K562 (cell line): ENCODE measurements around the gene TDRD9. TPM values are rescaled to one million over a fixed set of nuclear protein-coding genes. Genes with fewer than 3 reads are reported as not detected.

Source experiments
- ATAC-seq: fragments of 200-7000 bp; cut with Tn5 transposase; 3 replicates; pipeline ENCODE4 v1.9.1; 2020; ENCODE audit warnings: moderate library complexity
- BruUV-seq: library from RNA; stranded (reverse); fragments of 400-500 nt; replicated peaks from 2 replicates; lab custom pipeline; 2021; lab: Mats Ljungman, UMichigan
- CTCF ChIA-PET: fragments of 300-600 bp; formaldehyde crosslinking; extraction: SDS; loops from one replicate; lab custom pipeline; 2021; ENCODE audit warnings: low intra/inter-chr PET ratio; lab: Yijun Ruan, JAX
- POLR2A ChIA-PET: fragments of 300-600, 350-650 bp; sonication (Branson Sonifier 250); formaldehyde crosslinking; extraction: SDS; loops from one replicate; lab custom pipeline; 2021; ENCODE audit warnings: antibody characterized with exemption, inconsistent platforms; lab: Yijun Ruan, JAX
- DNase-seq, 4 experiments: peaks; one replicate each; pipeline versions ENCODE4 v3.0.0 to v3.0.0-alpha.2; 2011 to 2018; ENCODE audit warnings: low spot score in 3 of 4, mixed read lengths in 3 of 4; ENCODE audit errors: extremely low read depth in 1 of 4
- FAIRE-seq: peaks from 2 replicates; lab custom pipeline; 2011; peaks lifted over from hg19 to GRCh38; lab: Jason Lieb, UNC
- H2AFZ ChIP-seq: 2 replicates; pipeline ENCODE4 v1.6.0; 2011; ENCODE audit warnings: low read depth, low read length, control low read depth, inconsistent platforms
- H3K27ac ChIP-seq: fragments of 200-600 bp; 3 replicates; pipeline ENCODE4 v1.8.0; 2011; ENCODE audit warnings: low read depth, mild to moderate bottlenecking, control low read depth, inconsistent platforms, low read length, moderate library complexity, mixed read lengths; ENCODE audit errors: extremely low read depth
- H3K27me3 ChIP-seq, 2 experiments: fragments of 300-600 bp in 1 of 2; 2 replicates in 1 of 2; 3 replicates in 1 of 2; pipeline versions ENCODE4 v1.6.0 to v1.8.0; 2011; ENCODE audit warnings: inconsistent platforms in 2 of 2, low read length in 2 of 2, mild to moderate bottlenecking in 1 of 2, mixed read lengths in 1 of 2, moderate library complexity in 1 of 2; ENCODE audit not compliant: control insufficient read depth in 2 of 2, insufficient read depth in 2 of 2
- H3K36me3 ChIP-seq: fragments of 300-600 bp; 3 replicates; pipeline ENCODE4 v1.8.0; 2011; ENCODE audit warnings: mild to moderate bottlenecking, low read length, inconsistent platforms; ENCODE audit not compliant: control insufficient read depth, insufficient read depth
- H3K4me1 ChIP-seq, 2 experiments: fragments of 200-600 bp in 1 of 2; replicated peaks in 1 of 2; 2 replicates in 1 of 2; 3 replicates in 1 of 2; pipeline versions ENCODE4 v1.5.1 to v1.8.0; 2011; ENCODE audit warnings: inconsistent platforms in 2 of 2, low read length in 2 of 2, mild to moderate bottlenecking in 1 of 2, mixed read lengths in 1 of 2, moderate library complexity in 1 of 2; ENCODE audit not compliant: control insufficient read depth in 2 of 2, insufficient read depth in 2 of 2
- H3K4me2 ChIP-seq: 2 replicates; pipeline ENCODE4 v1.6.1; 2011; ENCODE audit warnings: low read length, control low read depth, inconsistent platforms, mixed read lengths; ENCODE audit not compliant: insufficient read depth
- H3K4me3 ChIP-seq: fragments of 200-600 bp; sonication (generic), shearing (Covaris generic); 2 replicates; pipeline ENCODE4 v1.5.1; 2016; ENCODE audit warnings: control low read depth, inconsistent platforms
- H3K79me2 ChIP-seq: fragments of 200-600 bp; 3 replicates; pipeline ENCODE4 v1.8.0; 2011; ENCODE audit warnings: low read length, inconsistent platforms; ENCODE audit not compliant: control insufficient read depth, insufficient read depth
- H3K9ac ChIP-seq, 2 experiments: 2 replicates each; pipeline versions ENCODE4 v1.6.0 to v1.6.1; 2011; ENCODE audit warnings: low read depth in 2 of 2, low read length in 2 of 2, control low read depth in 1 of 2, inconsistent platforms in 1 of 2, mild to moderate bottlenecking in 1 of 2, mixed read lengths in 1 of 2; ENCODE audit not compliant: insufficient read depth in 1 of 2
- H3K9me1 ChIP-seq: one replicate; pipeline ENCODE4 v1.6.0; 2011; ENCODE audit warnings: inconsistent platforms, mild to moderate bottlenecking, low read length, moderate library complexity; ENCODE audit not compliant: control insufficient read depth, insufficient read depth
- H3K9me3 ChIP-seq: replicated peaks from 2 replicates; pipeline ENCODE4 v1.5.1; 2011; ENCODE audit warnings: low read depth, low read length, inconsistent platforms; ENCODE audit not compliant: control insufficient read depth, insufficient read depth
- H4K20me1 ChIP-seq: replicated peaks from 2 replicates; pipeline ENCODE4 v1.6.1; 2011; ENCODE audit warnings: low read length, inconsistent platforms, mixed read lengths; ENCODE audit not compliant: control insufficient read depth, insufficient read depth
- BRD4 ChIP-seq: fragments of 200-600 bp; sonication (generic); IDR thresholded peaks from 2 replicates; pipeline ENCODE4 v1.6.1; 2017; ENCODE audit warnings: inconsistent platforms
- EP400 ChIP-seq: fragments of 450-650 bp; IDR thresholded peaks from 2 replicates; pipeline ENCODE4 v1.6.1; 2017; ENCODE audit warnings: antibody characterized with exemption, mild to moderate bottlenecking, moderate library complexity
- FOXO4 ChIP-seq: fragments of 450-650 bp; formaldehyde crosslinking; IDR thresholded peaks from 2 replicates; pipeline ENCODE4 v1.4.0; 2020; ENCODE audit warnings: mild to moderate bottlenecking, moderate library complexity
- GATA2 ChIP-seq: sonication (generic); formaldehyde crosslinking; IDR thresholded peaks from 2 replicates; pipeline ENCODE4 v1.4.0; 2020; ENCODE audit warnings: mild to moderate bottlenecking, missing genetic modification reagents
- HNRNPH1 ChIP-seq: fragments of 200-400 bp; formaldehyde crosslinking; optimal IDR thresholded peaks from 2 replicates; pipeline ENCODE3; 2017; ENCODE audit warnings: low read depth, mild to moderate bottlenecking, low read length, moderate library complexity
- JUNB ChIP-seq: fragments of 450-650 bp; formaldehyde crosslinking; conservative IDR thresholded peaks from 2 replicates; pipeline ENCODE4 v1.4.0; 2020; ENCODE audit warnings: mild to moderate bottlenecking
- KLF6 ChIP-seq: fragments of 250-450 bp; sonication (Bioruptor Pico); IDR thresholded peaks from 2 replicates; pipeline ENCODE4 v1.4.0; 2020; ENCODE audit warnings: mild to moderate bottlenecking, moderate library complexity, borderline replicate concordance
- RBM34 ChIP-seq: fragments of 200-400 bp; formaldehyde crosslinking; IDR thresholded peaks from 2 replicates; pipeline ENCODE4 v1.6.1; 2018; ENCODE audit warnings: low read length, borderline replicate concordance; ENCODE audit not compliant: insufficient read depth
- RHOXF2B ChIP-seq: fragments of 250-450 bp; sonication (Bioruptor Pico); conservative IDR thresholded peaks from 2 replicates; pipeline ENCODE4 v1.5.1; 2021
- SRSF9 ChIP-seq: fragments of 200-400 bp; formaldehyde crosslinking; IDR thresholded peaks from 2 replicates; pipeline ENCODE4 v1.6.1; 2017; ENCODE audit warnings: low read depth, low read length, borderline replicate concordance
- TRIM24 ChIP-seq, 2 experiments: fragments of 450-650 bp; IDR thresholded peaks; 2 replicates each; pipeline ENCODE4 v1.6.1; 2016
- ZFP30 ChIP-seq: fragments of 250-450 bp; sonication (Bioruptor Pico); IDR thresholded peaks from 2 replicates; pipeline ENCODE4 v1.8.0; 2022; ENCODE audit warnings: moderate library complexity, mild to moderate bottlenecking, inconsistent platforms, borderline replicate concordance
- ZNF197 ChIP-seq: fragments of 200-800 bp; sonication (Bioruptor generic); IDR thresholded peaks from 2 replicates; pipeline ENCODE4 v1.6.1; 2016; ENCODE audit warnings: low read depth, missing genetic modification characterization, missing compliant biosample characterization
- ZNF79 ChIP-seq: fragments of 250-450 bp; sonication (Bioruptor Pico); IDR thresholded peaks from 2 replicates; pipeline ENCODE4 v1.4.0; 2020; ENCODE audit warnings: low read depth, mild to moderate bottlenecking, moderate library complexity
- WGBS: fragments of 100-300 bp; shearing (Covaris generic); methylation state at CpG from one replicate; pipeline ENCODE4 v1.1.6; 2016; ENCODE audit warnings: low coverage, mixed read lengths; ENCODE audit not compliant: insufficient coverage; ENCODE audit errors: missing lambda C conversion rate; 5-methylcytosine and 5-hydroxymethylcytosine counted together
- in situ Hi-C: fragments of 300-500 bp; cut with MboI; formaldehyde crosslinking; loops from 4 replicates; pipeline ENCODE4 v1.15.0; 2018; ENCODE audit warnings: inconsistent platforms, mixed read lengths
- intact Hi-C: fragments of 100-400 bp; cut with micrococcal nuclease; formaldehyde crosslinking; loops from 2 replicates; pipeline ENCODE4 v1.14.2; 2022
- polyA plus RNA-seq, 8 experiments: library from polyadenylated mRNA; depleted of rRNA in 4 of 8; stranded (reverse) in 5 of 8; unstranded in 3 of 8; fragments of >200 nt; fragmentation: Nextera tagmentation in 2 of 8; fragmentation: Illumina TruSeq in 1 of 8; extraction: Ambion mirVana in 2 of 8; extraction: Trizol in 1 of 8; gene quantifications; 2 replicates each; pipeline versions ENCODE4 v1.2.1 to v1.2.3, GENCODE V29; 2011 to 2014; ENCODE audit warnings: inconsistent platforms in 1 of 8, missing spikeins in 1 of 8
- total RNA-seq, 7 experiments: library from RNA; depleted of rRNA in 6 of 7; stranded (reverse); fragments of >200 nt in 6 of 7; fragmentation: Illumina TruSeq in 2 of 7; extraction: Trizol in 2 of 7; gene quantifications; 2 replicates each; pipeline versions ENCODE4 v1.2.1 to v1.2.3, GENCODE V29; 2011 to 2021; ENCODE audit warnings: low replicate concordance in 1 of 7

Gene TDRD9
- total and polyA plus RNA-seq, 9 of the 15 experiments (the other 6 are each of a cell fraction or from before 2014, with no cell fraction given) = 0.04 to 0.14 (median 0.04) TPM; not detected in 5

DNA sequence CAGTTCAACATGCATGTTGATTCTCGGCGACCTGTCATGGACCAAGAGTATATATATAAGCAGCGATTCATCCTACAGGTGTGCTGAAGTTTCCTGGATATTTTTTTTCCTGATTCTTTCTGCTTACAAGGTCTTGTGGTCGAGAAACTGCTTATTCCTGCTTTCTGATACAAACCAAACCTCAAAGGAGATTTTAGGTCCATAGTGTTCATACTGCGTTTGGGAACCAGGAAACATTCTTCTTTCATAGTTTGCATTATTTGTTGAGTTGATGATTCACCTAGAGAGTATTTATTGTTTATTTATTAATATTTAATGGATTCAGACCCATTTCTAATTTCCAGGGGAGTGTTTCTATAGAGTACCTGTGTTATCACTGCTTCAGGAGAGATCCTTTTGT is 86.5 kb downstream of the TDRD9 start:
- 3% methylated on average over 5 of the region's 5 CpGs for WGBS
- no peak overlapping the region for H3K9ac ChIP-seq
- no peak overlapping the region for H3K4me2 ChIP-seq
- no peak for ATAC-seq
- FAIRE-seq = no peak
- no peak overlapping the region for H2AFZ ChIP-seq
- H4K20me1 ChIP-seq = no peaks in the 10 kb centered on the region
- POLR2A ChIA-PET = no interaction called here
- H3K27ac ChIP-seq = no peak overlapping the region
- intact Hi-C loops (no loop called here), in situ Hi-C loops (no loop called here)
- no peaks in the 10 kb centered on the region for H3K9me3 ChIP-seq
- H3K27me3 ChIP-seq = peaks cover 0 to 4% of the 10 kb centered on the region in 2 experiments; a peak in 3 of 5 replicates
- CTCF ChIA-PET = no interaction called here
- H3K36me3 ChIP-seq = no peaks in the 10 kb centered on the region
- H3K4me1 ChIP-seq = no peaks in the 10 kb centered on the region
- H3K4me3 ChIP-seq = no peak overlapping the region
- no TSS peak for BruUV-seq
- no peaks in the 10 kb centered on the region for H3K79me2 ChIP-seq
- DNase-seq = no peak
- H3K9me1 ChIP-seq = no peaks in the 10 kb centered on the region
- TF ChIP-seq RHOXF2B (CRISPR knock-in tag) = no peak
- TF ChIP-seq, all 486 proteins: peak for 0

DNA sequence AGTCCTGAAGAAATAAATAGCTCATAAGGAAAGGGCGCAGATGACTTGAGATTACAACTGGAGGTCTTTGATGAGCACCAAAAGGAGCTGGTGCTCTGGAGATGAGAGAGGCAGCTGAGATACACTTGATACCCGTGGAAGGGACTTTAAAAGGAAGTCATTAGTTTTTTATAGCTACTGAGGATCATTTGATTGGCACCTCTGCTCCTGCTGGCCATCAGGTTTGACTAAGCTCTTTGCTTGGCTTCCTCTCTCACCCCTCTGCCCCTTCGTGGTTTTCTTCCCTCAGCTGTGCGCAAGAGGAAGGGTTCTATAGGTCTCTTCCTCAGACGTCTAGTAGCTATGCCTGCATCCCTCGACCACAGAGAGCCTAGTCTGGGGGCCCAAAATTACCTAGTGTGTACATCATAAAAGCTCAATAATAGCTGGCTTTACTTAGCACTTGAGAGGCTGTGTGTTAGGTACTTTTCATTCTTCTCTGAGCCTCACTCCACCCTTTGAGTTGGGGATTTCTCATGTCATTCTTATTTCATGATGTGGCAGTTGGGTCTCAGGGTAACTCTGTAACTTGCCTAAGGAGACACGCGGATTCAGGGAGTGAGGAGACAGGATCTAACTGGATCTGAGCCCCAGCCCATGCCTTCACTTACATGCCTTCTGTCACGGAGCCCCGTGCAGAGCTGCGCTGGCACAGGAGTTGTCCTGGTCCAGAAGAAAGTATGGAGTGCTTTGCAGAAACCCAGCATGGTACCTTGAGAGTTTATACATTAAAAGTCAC is 88.8 kb downstream of the TDRD9 start:
- no peak for FAIRE-seq
- intact Hi-C loops = no loop called here
- Histone ChIP-seq H4K20me1 (no peaks in the 10 kb centered on the region), H3K4me2 (no peak overlapping the region), H3K27ac (no peak overlapping the region), H3K9me1 (no peaks in the 10 kb centered on the region), H3K9ac (no peak overlapping the region), H3K4me3 (no peak overlapping the region), H3K36me3 (no peaks in the 10 kb centered on the region), H3K9me3 (no peaks in the 10 kb centered on the region), H3K27me3 (peaks cover 0 to 17% of the 10 kb centered on the region in 2 experiments; a peak in 3 of 5 replicates), H2AFZ (no peak overlapping the region), H3K4me1 (no peaks in the 10 kb centered on the region), H3K79me2 (no peaks in the 10 kb centered on the region)
- ATAC-seq = no peak
- no TSS peak for BruUV-seq
- in situ Hi-C loops = no loop called here
- no peak for DNase-seq
- ChIA-PET POLR2A (interaction anchor here (0.6 kb wide), 1 partner anchor 10 kb away, joined by 3 read pairs; no protein-coding TSS in a partner anchor), CTCF (no interaction called here)
- WGBS = 0% methylated on average over 11 of the region's 11 CpGs
- TF ChIP-seq TRIM24 (IDR thresholded peaks at IDR 0.05) (no peak), JUNB (CRISPR knock-in tag) (no peak), SRSF9 (no peak), GATA2 (CRISPR knock-in tag) (no peak), ZNF79 (CRISPR knock-in tag) (no peak), FOXO4 (CRISPR knock-in tag) (no peak), EP400 (no peak), HNRNPH1 (no peak), ZNF197 (CRISPR knock-in tag) (no peak), KLF6 (no peak), RBM34 (no peak), BRD4 (no peak), ZFP30 (CRISPR knock-in tag) (no peak)
